Smooth muscle cell of the brain vasculature (primary cell): Measurements from ENCODE around the gene DCPS.
"Not testable (repeated sequence)": the region's sequence is repeated elsewhere in the genome, so short reads cannot be mapped to it uniquely, and the experiment has no call there.

Source experiments
- DNase-seq: peaks from one replicate; pipeline ENCODE4 v3.0.0-alpha.2; 2012; ENCODE audit warnings: low read depth, low spot score

DCPS gene

DNA sequence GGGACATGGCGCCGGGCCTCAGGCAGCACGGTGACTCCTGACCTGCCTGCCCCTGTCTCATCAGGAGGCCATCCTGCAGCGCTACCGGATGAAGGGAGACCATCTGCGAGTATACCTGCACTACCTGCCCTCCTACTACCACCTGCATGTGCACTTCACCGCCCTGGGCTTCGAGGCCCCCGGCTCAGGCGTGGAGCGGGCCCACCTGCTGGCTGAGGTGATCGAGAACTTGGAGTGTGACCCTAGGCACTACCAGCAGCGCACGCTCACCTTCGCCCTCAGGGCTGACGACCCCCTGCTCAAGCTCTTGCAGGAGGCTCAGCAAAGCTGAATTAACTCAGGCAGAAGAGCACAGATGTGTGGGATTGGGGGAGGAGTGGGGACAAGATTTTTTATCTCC, 41.4 kb downstream of the DCPS start:
- no peak for DNase-seq

DNA sequence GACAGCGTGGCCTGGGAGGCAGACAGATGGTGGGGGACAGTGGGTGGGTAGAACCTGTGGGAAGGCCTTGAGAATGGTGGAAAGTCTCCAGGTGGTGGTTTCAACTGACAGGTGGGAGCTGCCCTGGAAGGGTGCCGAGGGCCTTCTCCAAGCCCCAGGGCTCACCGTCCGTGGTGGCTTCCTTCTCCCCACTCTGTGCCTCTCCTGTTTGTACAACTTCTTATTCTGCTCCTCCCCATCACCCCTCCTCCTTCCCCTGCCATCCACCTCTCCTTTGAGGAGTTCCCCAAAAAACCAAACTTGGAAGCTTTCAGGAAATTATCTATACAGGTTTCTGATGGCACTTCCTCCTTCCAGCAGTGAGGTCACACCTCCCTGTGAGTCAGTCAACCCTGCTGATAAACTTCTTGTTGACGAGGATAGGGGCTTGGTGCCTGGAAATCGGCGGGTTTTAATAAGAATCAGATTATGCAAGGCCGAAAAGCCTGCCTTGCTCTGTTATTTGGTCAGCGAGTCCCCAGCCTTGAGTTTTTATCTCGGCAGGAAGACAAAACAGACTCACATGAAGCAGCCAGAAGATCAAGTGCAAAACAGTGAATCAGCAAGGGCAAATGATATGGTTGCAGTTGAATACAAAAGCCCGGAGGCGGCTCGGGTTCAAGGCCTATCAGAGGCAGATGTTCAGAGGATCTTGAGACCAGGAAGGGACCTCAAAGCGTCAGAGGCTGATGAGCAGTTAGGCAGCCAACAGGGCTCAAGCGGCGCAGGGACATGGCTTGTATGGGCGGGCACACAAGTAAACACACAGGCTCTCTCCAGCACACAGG, 42.1 kb downstream of the DCPS start:
- no peak for DNase-seq

DNA sequence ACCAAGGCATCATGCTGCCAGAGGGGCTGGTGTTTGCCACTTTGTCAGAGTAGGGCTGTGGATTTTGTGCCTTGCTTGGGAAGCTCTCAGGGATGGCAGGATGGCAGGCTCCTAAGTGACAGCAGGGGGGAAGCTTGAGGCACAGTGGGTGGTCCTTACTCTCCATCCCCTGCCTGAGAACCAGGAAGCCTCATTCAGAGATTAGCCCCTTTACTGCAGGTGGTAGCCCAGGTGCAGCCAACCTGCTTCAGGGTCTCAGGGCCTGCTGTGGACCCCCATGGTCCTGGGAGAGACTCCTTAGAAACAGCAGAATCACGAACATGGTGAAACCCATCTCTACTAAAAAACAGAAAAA, 42.7 kb downstream of the DCPS start:
- no peak for DNase-seq

DNA sequence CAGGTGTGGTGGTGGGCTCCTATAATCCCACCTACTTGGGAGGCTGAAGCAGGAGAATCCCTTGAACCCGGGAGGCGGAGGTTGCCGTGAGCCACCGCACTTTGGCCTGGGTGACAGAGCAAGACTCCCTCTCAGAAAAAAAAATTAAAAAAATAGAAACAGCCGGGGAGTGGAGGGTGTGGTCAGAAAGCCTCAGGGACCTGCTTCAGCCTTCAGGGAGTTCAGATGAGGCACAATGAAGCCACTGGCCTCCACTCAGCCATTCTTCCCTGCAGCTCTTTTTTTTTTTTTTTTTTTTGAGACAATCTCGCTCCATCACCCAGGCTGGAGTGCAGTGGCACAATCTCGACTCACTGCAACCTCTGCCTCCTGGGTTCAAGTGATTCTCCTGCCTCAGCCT, 43.1 kb downstream of the DCPS start:
- DNase-seq, result not testable (repeated sequence)

DNA sequence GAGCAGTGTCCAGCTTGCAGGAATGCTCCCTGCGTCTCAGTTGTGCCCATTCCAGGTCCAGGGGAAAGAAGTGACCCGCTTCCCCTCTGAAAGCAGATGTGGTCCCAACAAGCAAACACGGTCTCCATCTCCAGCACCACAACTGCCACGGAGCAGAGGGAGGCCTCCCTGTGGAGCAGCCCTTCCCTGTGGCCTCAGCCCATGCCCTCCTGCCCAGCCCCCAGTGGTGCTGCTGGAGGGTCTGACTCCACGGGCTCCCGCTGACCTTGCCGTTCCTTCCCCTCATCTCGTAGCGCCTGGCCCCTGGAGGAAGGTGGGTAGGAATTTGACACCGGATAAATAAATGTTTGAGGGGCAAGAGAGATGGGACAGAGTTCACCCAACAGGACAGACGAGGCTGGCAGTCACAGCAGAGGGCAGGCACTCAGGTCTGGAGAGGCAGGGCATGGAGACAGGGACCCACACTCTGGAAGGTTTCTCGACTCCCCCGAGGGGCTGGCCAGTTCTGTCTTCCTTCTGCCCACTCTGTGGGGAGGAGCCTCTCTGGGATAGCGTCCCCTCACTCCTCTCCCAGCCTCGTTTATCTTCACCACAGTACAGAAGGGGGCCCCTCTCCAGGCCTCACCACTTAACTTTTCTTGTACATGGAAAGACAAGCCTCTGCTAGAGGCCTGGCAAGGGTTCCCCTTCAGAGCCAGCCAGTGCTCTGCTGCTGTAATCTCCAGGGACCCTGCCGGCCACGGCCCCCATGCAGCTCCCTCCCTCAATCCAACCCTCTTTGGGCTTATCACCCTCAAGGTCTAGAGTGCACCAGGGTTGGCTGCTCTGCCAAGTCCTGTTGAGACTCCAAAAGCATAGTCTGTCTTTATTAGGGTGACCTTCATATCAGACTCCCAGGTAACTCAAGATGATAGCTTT, 44.1 kb downstream of the DCPS start:
- no peak for DNase-seq

DNA sequence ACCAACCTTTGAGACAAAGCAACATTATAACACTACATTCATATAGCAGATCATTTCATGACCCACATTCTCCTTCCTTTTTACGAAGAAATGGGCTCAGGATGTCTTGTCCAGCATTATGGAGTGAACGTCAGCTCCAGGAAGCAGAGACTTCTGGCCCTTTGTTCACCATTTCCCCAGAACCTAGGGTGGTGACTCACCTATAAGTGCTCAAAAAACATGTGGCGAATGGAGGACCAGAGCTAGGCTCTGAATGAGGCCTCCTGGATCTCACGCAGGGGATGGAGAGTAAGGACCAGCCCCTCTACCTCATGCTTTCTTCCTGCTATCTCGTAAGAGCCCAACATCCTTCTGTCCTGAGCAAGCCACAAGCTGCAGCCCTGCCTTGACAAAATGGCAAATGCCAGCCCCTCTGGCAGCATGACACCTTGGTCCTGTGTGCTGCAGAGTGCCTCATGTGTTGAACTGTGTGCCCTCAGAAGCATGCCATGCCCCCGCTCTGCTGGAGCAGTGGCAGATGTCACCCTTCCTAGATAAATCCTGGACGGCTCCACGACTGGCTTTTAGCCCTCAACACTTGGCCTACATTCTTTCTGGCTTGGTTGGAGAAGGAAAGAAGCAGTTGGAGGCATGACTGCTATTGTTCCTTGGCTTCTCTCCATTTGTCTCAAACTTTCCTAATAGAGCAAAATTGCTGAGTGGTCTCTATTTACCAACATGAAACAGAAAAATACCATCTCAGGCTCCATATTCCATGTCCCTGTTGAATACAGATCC, 45.1 kb downstream of the DCPS start:
- no peak for DNase-seq

DNA sequence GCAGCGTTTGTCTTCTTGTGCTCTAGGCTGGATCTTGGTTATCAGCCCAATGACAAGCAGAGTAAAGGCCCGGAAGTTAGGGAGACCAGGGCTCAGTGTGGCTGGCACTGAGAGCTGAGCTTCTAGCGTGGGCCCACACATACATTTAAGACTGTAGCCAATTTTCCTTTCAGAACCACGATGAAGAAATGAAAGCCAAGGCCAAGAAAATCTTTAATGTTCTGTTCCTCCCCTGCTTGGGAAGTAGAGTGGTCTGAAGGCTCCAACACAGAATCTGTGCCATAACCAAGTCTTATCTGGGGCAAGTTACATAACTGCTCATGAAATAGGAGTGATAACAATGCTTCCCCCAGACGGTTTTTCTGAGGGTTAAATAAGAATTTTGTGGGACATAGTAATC, 47.0 kb downstream of the DCPS start:
- no peak for DNase-seq

DNA sequence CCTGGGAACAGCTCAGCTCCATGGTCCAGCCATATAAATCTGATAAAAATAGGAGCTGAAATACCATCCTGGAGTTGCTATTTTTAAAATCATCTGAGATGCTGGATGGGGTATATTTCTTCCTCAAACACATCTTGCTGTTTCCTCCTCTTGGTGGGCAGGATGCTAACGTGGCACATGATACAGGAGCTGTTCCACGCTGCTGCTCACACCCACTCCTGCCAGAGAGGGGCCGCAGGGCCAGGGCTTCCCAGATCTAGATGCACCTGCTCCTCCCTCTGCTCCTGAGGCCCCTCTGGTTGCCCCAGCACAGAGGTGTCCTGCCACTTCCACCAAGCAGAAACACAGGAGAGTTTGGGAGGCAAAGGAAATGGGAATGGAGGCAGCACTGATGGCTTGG, 48.3 kb downstream of the DCPS start:
- DNase-seq, result no peak

DNA sequence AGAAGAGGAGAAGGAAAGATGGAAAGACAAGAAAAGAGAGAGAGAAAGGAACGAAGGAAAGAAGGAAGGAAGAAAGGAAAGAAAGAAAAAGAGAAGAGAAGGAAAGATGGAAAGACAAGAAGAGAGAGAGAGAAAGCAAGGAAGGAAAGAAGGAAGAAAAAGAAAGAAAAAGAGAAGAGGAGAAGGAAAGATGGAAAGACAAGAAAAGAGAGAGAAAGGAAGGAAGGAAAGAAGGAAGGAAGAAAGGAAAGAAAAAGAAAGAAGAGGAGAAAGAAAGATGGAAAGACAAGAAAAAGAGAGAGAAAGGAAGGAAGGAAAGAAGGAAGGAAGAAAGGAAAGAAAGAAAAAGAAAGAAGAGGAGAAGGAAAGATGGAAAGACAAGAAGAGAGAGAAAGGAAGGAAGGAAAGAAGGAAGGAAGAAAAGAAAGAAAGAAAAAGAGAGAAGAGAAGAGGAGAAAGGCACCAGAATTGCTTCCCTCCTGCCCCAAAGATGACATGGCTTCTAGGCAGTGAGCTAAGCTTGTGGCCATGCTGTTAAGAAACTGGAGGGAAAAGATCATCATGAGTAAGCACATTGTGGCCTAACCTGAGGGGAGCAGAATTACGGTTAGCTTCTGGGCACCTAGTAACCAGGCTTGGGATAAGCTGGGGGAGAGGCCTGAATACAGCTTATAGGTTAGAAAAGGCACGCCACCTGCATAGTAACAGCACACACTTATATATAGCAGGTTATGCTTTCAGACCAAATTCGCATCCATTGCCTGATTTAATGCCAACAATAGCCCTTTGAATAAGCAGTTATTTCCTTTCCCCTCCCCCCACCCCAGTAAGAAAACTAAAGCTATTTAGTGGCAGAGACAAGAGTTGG, 49.3 kb downstream of the DCPS start:
- DNase-seq, result no peak

DNA sequence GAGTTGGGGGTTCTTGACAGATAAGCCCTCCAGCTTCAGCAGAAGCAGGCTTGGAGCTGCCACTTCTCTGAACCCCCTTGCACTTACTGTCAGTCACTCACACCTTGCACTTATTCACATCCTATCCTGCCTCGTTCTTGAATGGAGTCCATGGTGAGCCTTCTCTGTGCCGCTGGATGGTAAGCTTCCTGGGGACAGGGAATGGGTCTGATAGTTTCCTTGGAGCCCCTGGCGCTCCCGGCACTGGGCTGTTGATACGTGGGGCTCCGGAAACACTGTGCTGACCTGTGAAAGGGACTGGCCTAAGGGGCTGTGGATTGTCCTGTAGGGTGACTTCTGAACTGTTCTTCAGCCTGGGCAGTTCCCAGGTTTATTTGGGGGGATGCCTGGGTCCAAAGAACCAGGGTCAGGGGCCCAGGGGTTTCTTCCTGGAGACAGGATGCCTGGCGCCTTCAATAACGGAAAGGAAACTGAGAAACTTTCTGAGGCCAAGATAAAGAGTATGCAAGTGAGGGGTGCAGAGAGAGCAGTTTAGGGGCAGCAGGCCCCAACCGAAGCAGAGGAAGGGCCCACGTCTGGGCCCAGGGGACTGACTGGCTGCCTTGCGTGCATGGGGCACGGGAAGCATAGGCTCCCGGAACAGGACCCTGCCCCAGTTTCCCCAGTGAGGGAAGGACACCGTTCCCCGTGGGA, 50.9 kb downstream of the DCPS start:
- DNase-seq, result no peak

DNA sequence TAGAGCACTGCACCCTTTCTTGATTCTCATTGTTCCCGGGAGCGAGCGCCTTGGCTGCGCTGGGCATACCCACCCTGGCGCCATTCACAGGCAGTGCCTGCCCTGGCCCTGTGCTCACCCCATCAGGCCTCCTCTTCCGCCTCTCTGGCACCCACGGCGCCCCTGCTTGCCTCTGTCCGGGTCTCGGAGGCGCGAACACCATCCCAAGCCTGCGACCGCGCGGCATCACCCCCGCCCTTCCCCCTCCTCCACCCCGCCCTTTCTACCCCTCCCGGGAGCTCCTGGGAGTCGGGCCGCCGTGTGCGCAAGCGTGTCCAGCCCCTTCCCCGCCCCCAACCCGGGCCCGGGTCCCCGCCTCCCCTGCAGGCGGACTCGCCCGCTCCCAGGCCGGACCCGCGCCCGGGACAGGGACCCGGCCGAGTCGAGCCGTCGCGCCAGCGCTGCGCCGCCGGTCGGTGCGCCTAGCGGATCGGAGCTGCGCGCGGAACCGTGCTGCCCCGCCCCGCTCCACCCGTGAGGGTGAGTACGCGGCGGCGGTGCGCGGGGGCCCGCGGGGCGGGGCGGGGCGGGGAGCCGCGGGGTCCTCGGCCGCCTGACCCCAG, 51.6 kb downstream of the DCPS start, which contains the start of gene ST3GAL4:
ST3GAL4 (plus strand) TSS at position 363 of the 602 bp plus-strand sequence. CDS start 50,470 bp downstream, outside the sequence.
- DNase-seq, result no peak

DNA sequence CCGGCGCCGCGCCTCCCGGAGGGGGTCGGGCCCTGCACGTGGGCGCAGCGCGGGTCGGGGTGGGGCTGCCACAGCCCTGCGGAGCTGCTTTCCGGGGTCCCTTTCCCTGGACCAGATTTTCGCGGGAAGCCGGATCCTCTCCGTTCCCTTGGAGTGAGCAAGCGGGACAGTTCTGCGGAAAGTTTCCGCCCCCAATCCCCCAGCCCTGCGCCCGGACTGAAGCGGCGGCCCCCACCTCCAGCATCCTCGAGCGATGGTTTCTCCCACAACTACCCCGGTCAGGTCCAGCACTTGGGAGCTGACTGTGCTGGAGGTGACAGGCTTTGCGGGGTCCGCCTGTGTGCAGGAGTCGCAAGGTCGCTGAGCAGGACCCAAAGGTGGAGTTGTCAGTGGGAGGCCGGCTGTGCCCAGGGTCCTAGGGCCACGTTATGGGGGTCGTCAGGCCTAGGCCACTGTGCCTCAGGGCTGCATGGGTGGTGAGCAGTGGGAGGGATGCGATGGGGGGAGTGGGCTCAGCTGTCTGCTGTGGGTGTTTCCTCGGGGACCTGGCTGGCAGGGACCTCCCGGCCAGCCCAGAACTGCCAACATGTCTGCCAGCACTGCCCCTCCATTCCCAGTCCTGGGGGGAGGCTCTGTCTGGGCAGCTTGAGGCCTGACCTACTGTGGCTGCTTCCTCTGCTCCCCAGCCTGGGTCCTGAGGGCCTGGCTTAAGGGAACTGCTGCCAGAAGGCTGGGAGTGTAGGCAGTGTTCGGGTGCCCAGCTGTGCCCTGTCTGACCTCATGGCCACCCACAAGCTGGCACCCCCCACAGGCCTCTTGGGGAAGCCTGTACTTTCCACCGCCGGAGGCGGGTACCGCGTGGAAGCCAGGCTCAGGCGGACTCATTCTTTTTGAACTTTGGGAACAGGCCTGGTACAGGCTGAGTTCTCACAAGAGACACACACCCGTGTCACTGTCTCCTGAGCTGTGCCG, 52.4 kb downstream of the DCPS start:
- DNase-seq, result no peak

DNA sequence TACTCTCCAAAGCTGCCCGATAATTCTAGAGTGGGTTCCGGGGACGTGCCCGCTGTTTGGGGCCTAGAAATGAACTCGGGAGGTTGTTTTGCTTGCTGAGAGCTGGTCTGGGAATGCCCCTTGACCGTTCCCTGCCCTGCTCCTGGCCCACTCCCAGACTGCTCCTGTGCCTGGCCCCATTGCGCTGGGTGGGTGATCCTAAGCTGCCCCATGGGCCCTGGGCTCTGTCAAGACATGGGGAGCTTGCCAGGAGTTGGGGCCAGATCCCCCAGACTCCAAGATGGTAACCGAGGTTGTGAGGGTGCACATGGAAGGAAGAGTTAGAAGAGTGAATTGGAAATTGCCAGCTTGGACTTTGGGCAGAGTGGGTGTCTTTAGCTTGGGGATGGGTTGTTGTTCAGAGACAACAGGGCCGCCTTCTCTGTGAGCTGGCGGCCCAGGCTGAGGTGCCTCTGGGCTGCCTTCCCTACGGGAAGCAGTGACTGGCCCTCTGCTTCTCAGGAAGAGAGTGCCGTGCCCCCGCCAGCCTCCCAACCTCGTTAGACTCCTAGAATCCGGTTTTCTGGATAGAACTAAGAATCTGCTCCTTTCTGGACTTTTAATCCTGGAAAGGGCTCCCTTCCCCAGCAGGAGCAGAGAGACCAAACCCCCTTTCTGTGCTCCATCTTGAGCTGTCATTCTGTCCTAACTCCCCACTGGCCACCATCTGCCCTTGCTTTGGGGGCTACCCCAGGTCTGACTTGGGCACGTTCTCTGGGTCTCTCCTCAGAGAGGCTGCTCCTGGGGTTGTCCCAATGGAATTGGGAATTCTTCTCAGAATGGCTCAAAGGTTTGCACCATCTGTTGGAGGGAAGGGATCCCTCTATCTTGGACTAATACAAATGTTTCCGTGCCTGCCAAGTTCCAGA, 53.4 kb downstream of the DCPS start:
- DNase-seq, result no peak

DNA sequence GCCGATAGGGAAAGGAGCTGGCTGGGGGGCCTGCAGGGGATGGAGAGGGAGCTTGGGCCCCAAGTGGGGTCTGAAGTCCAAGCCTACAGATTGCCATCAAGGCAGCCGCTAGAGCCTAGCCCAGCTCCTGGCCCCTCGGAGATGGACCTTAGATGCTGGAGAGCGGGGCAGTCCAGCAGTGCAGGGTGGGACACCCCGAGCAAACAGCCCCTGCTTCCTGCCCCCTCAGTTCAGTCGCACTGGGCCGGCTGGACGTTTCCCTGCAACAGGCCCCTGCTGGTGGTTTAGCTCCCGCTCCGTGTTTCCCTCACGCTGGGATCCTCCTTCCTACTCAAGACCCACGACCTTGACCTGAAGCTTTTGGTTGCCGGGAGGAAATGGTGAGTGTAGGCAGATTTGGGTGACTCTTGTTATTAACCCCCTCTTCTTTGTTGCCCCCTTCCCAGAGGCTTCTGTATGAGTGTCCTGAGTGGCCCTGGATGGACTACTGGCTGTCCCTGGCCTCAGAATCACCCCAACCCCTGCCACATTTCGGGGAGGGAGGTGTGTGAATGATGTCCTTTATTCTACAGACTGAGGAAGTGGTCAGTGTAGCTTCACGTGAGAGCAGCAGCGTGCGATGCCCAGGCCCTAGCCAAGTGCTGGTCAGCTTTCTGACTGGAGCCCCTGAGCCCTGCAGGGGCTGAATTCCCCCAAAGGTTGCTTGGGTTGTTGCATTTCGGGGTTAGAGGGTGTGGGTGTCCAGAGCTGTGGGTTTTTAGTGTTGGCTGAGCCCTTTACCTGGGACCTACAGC, 54.3 kb downstream of the DCPS start:
- no peak for DNase-seq

DNA sequence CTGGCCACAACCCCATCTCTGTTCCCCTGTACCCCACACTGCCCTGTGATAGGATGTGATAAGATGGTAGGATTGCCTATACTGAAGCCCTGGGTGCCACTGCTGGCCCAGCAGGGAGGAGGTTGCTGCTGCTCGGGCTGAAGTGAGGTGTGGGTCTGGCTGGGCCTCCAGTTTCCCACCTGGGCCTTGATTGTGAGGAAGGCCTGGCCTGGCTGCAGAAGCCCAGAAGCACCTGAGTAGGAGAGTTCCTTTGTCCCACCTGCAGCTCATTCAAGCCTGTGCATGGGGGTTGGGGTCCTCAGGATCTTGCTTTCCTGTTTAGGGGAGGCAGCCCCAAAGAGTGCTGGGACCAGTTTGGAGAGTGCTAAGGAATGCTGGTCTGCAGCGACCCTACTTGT, 54.9 kb downstream of the DCPS start:
- no peak for DNase-seq

DNA sequence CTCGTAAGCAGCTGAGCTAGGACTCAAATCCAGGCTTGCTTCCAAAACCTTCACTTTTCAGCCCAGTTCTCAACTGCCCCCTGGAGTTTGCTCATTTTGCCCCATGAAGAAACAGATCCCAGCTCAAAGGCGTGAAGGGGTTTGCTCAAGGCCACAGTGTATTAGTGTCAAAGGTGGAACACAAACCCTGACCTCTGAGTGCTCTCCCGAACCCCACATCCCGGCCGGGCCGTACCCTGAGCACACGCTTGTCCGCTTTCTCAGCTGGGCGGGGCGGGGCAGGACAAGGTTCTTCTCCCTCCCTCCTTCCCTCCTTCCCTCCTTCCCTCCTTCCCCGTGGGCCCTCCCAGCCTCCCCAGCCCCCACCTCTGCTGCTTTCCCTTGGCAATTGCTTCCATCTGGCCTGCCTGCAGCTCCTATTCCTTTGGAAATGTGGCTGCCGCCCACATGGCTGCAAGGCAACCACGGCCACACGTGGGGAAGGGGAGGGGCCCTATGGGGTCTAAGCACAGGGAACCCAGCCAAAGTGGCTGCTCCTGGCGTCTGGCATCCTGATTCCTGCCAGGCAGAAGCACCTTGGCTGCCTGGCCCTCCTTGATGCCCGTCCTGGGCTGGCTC, 55.7 kb downstream of the DCPS start:
- DNase-seq, result peak; percentile 46
